SK-N-SH (cell line): ENCODE measurements around the gene OSBPL5. TPM values are rescaled to one million over a fixed set of nuclear protein-coding genes. Genes with fewer than 3 reads are reported as not detected.

ENCODE experiments used
- CTCF ChIA-PET: fragments of 300-600, 350-600 bp; formaldehyde crosslinking; extraction: SDS; loops from one replicate; lab custom pipeline; 2021; lab: Yijun Ruan, JAX
- POLR2A ChIA-PET: fragments of 350-600 bp; sonication (Branson Sonifier 250); formaldehyde crosslinking; extraction: SDS; loops from one replicate; lab custom pipeline; 2020; ENCODE audit warnings: antibody characterized with exemption, inconsistent platforms; lab: Yijun Ruan, JAX
- DNase-seq: peaks from one replicate; pipeline ENCODE4 v3.0.0; 2012
- H2AFZ ChIP-seq: fragments of 200-600 bp; sonication (generic); 2 replicates; pipeline ENCODE4 v1.8.1; 2016; ENCODE audit warnings: antibody characterized with exemption, mild to moderate bottlenecking, low read depth
- H3F3A ChIP-seq: fragments of 200-600 bp; sonication (generic); replicated peaks from 2 replicates; pipeline ENCODE3; 2016; ENCODE audit warnings: antibody characterized with exemption, mild to moderate bottlenecking; ENCODE audit not compliant: insufficient read depth
- H3K27ac ChIP-seq, 2 experiments: fragments of 200-500 bp in 1 of 2; fragments of 200-600 bp in 1 of 2; sonication (Bioruptor generic) in 1 of 2; sonication (generic), shearing (Covaris generic) in 1 of 2; 2 replicates each; pipeline versions ENCODE4 v1.5.1 to v1.6.1; 2014 to 2016; ENCODE audit warnings: low read depth in 2 of 2, inconsistent platforms in 1 of 2, low read length in 1 of 2, mild to moderate bottlenecking in 1 of 2, mixed read lengths in 1 of 2
- H3K27me3 ChIP-seq: fragments of 200-600 bp; sonication (generic), shearing (Covaris generic); 2 replicates; pipeline ENCODE4 v1.6.1; 2016; ENCODE audit warnings: mixed run types; ENCODE audit not compliant: insufficient read depth
- H3K36me3 ChIP-seq, 2 experiments: fragments of 200-500 bp in 1 of 2; fragments of 200-600 bp in 1 of 2; sonication (Bioruptor generic) in 1 of 2; sonication (generic) in 1 of 2; replicated peaks in 1 of 2; 2 replicates each; pipeline versions ENCODE3 to v1.5.1; 2014 to 2016; ENCODE audit warnings: low read length in 1 of 2, mild to moderate bottlenecking in 1 of 2; ENCODE audit not compliant: insufficient read depth in 2 of 2, control insufficient read depth in 1 of 2
- H3K4me1 ChIP-seq, 2 experiments: fragments of 200-500 bp in 1 of 2; fragments of 200-600 bp in 1 of 2; sonication (Bioruptor generic) in 1 of 2; sonication (generic), shearing (Covaris generic) in 1 of 2; 2 replicates each; pipeline versions ENCODE4 v1.5.1 to v1.6.1; 2014 to 2016; ENCODE audit warnings: low read depth in 1 of 2, low read length in 1 of 2, mixed run types in 1 of 2; ENCODE audit not compliant: insufficient read depth in 2 of 2, control insufficient read depth in 1 of 2
- H3K4me2 ChIP-seq: fragments of 200-600 bp; sonication (generic), shearing (Covaris generic); 2 replicates; pipeline ENCODE4 v1.6.1; 2017; ENCODE audit warnings: mixed run types
- H3K4me3 ChIP-seq, 2 experiments: fragments of 200-500 bp in 1 of 2; fragments of 200-600 bp in 1 of 2; sonication (Bioruptor generic) in 1 of 2; sonication (generic), shearing (Covaris generic) in 1 of 2; 2 replicates each; pipeline versions ENCODE4 v1.5.1 to v1.8.1; 2014 to 2016; ENCODE audit warnings: low read depth in 2 of 2, inconsistent platforms in 1 of 2, low read length in 1 of 2, mild to moderate bottlenecking in 1 of 2, mixed read lengths in 1 of 2, moderate library complexity in 1 of 2
- H3K79me2 ChIP-seq: fragments of 200-600 bp; sonication (generic); 2 replicates; pipeline ENCODE4 v1.8.1; 2017; ENCODE audit warnings: mild to moderate bottlenecking; ENCODE audit not compliant: insufficient read depth
- H3K9ac ChIP-seq: fragments of 200-600 bp; sonication (generic); 2 replicates; pipeline ENCODE4 v1.6.1; 2017; ENCODE audit warnings: mixed run types
- H3K9me2 ChIP-seq: fragments of 200-600 bp; sonication (generic); 2 replicates; pipeline ENCODE4 v1.6.1; 2017; ENCODE audit warnings: mixed run types
- H3K9me3 ChIP-seq: fragments of 200-600 bp; sonication (generic); 2 replicates; pipeline ENCODE4 v1.6.1; 2017; ENCODE audit warnings: mixed run types, mild to moderate bottlenecking, moderate library complexity
- H4K20me1 ChIP-seq: fragments of 200-600 bp; sonication (generic); 2 replicates; pipeline ENCODE4 v1.6.1; 2017; ENCODE audit warnings: mild to moderate bottlenecking, mixed run types; ENCODE audit not compliant: insufficient read depth
- CHD2 ChIP-seq: fragments of 150-350 bp; IDR thresholded peaks from 2 replicates; pipeline ENCODE4 v1.6.1; 2018; ENCODE audit warnings: low read length; ENCODE audit not compliant: partially characterized antibody
- ELF1 ChIP-seq: IDR thresholded peaks from 2 replicates; pipeline ENCODE4 v1.4.0; 2012
- FOSL2 ChIP-seq: IDR thresholded peaks from 2 replicates; pipeline ENCODE4 v1.4.0; 2012; ENCODE audit warnings: low read depth, mild to moderate bottlenecking, moderate library complexity, borderline replicate concordance
- FOXM1 ChIP-seq: IDR thresholded peaks from 2 replicates; pipeline ENCODE4 v1.4.0; 2012; ENCODE audit warnings: low read depth, mild to moderate bottlenecking
- GABPA ChIP-seq: IDR thresholded peaks from 2 replicates; pipeline ENCODE4 v1.4.0; 2012; ENCODE audit warnings: low read depth, mild to moderate bottlenecking
- GATA2 ChIP-seq: sonication (generic); formaldehyde crosslinking; IDR thresholded peaks from 2 replicates; pipeline ENCODE4 v1.5.0; 2020; ENCODE audit warnings: mild to moderate bottlenecking, missing genetic modification reagents
- MEF2A ChIP-seq: IDR thresholded peaks from 2 replicates; pipeline ENCODE4 v1.4.0; 2012; ENCODE audit warnings: low read depth, borderline replicate concordance
- NRF1 ChIP-seq: IDR thresholded peaks from 2 replicates; pipeline ENCODE4 v1.6.1; 2012; ENCODE audit warnings: low read depth, mild to moderate bottlenecking, low read length
- POLR2AphosphoS5 ChIP-seq: IDR thresholded peaks from 2 replicates; pipeline ENCODE4 v1.6.1; 2012; ENCODE audit warnings: low read depth, low read length
- RAD21 ChIP-seq: IDR thresholded peaks from 2 replicates; pipeline ENCODE4 v1.6.1; 2012; ENCODE audit warnings: mild to moderate bottlenecking, low read length
- REST ChIP-seq: IDR thresholded peaks from 2 replicates; pipeline ENCODE4 v1.6.1; 2012; ENCODE audit warnings: mild to moderate bottlenecking, low read depth, low read length, moderate library complexity
- RFX5 ChIP-seq: IDR thresholded peaks from 2 replicates; pipeline ENCODE4 v1.6.1; 2012; ENCODE audit warnings: mild to moderate bottlenecking, improper control_type of control experiment, low read length
- TAF1 ChIP-seq: IDR thresholded peaks from 2 replicates; pipeline ENCODE4 v1.6.1; 2012; ENCODE audit warnings: low read depth, mild to moderate bottlenecking, low read length, moderate library complexity, borderline replicate concordance
- TEAD4 ChIP-seq: IDR thresholded peaks from 2 replicates; pipeline ENCODE4 v1.4.0; 2012; ENCODE audit warnings: mild to moderate bottlenecking, borderline replicate concordance; ENCODE audit not compliant: insufficient read depth
- WGBS: methylation state at CpG from one replicate; pipeline ENCODE4 v1.1.6; 2017; ENCODE audit warnings: low lambda C conversion rate; 5-methylcytosine and 5-hydroxymethylcytosine counted together
- polyA plus RNA-seq, 3 experiments: library from polyadenylated mRNA; depleted of rRNA; stranded (reverse); fragments of >200 nt; gene quantifications; 2 replicates each; pipeline ENCODE4 v1.2.3, GENCODE V29; 2012
- TF ChIP-seq, protein P1 (sequence below): IDR thresholded peaks from 2 replicates; pipeline ENCODE4 v1.4.0; 2012; ENCODE audit warnings: low read depth
- TF ChIP-seq, protein P2 (sequence below): IDR thresholded peaks from 2 replicates; pipeline ENCODE4; 2012
- TF ChIP-seq, protein P3 (sequence below): fragments of 150-350 bp; IDR thresholded peaks from 2 replicates; pipeline ENCODE4 v1.6.1; 2017; ENCODE audit warnings: antibody characterized with exemption, low read length, low read depth, borderline replicate concordance
- TF ChIP-seq, protein P4 (sequence below): fragments of 150-350 bp; IDR thresholded peaks from 2 replicates; pipeline ENCODE4 v1.6.1; 2016; ENCODE audit warnings: mild to moderate bottlenecking, low read depth, low read length

OSBPL5 gene
- polyA plus RNA-seq, 1 of the 3 experiments (the other 2 are of a cell fraction), result 10.9 TPM

DNA sequence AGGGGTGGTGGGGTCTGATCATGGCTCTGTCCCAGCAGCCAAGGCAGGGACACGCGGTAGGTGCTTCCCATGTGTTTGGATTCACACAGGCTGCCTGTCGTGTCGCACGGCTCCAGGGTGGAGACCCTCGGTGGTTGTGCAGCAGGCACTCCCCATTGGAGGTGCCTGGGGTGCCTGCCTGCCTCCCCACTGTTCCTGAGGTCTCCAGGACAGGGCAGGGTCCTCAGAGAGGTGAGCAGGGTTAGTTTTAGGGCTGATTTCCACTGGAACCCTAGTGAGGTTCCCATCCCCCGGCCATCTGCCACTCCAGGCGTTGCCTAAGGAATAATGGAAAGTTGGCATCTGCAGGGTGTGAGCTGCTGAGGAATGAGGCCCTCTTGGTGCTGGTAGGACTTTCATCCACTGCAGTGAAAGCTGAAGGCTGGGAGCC is 32.3 kb downstream of the OSBPL5 start:
- TF ChIP-seq GATA2 (CRISPR knock-in tag) (no peak), GABPA (no peak)
- TF ChIP-seq, all 33 proteins: peak for 0
- Histone ChIP-seq H3F3A (no peaks in the 10 kb centered on the region), H3K4me2 (no peak overlapping the region), H3K27ac (no peak overlapping the region), H3K79me2 (no peaks in the 10 kb centered on the region), H3K27me3 (no peaks in the 10 kb centered on the region), H3K9me3 (no peaks in the 10 kb centered on the region), H3K9me2 (no peaks in the 10 kb centered on the region), H3K4me3 (no peak overlapping the region), H4K20me1 (peaks cover 27% of the 10 kb centered on the region), H3K4me1 (peaks cover 0 to 6% of the 10 kb centered on the region in 2 experiments; a peak in 1 of 4 replicates), H3K9ac (no peak overlapping the region), H2AFZ (no peak overlapping the region), H3K36me3 (no peaks in the 10 kb centered on the region)
- CTCF ChIA-PET, result interaction anchor here (1.9 kb wide), 1 partner anchor 42 kb away, joined by 8 read pairs; no protein-coding TSS in a partner anchor
- POLR2A ChIA-PET, result no interaction called here
- DNase-seq, result no peak
- 89% methylated on average over 3 of the region's 8 CpGs for WGBS

- H4K20me1 ChIP-seq, result peaks cover 22% of the 10 kb centered on the region
- no peak overlapping the region for H2AFZ ChIP-seq
- no peak for DNase-seq
- 90% methylated on average over 11 of the region's 11 CpGs for WGBS
- no peaks in the 10 kb centered on the region for H3K9me3 ChIP-seq
- H3K4me3 ChIP-seq, result no peak overlapping the region
- H3K9me2 ChIP-seq, result no peaks in the 10 kb centered on the region
- ChIA-PET CTCF (interaction anchor here (1.9 kb wide), 1 partner anchor 41 kb away, joined by 8 read pairs; no protein-coding TSS in a partner anchor), POLR2A (no interaction called here)
- H3K4me2 ChIP-seq, result no peak overlapping the region
- no peaks in the 10 kb centered on the region for H3K27me3 ChIP-seq
- no peaks in the 10 kb centered on the region for H3K36me3 ChIP-seq
- H3K9ac ChIP-seq, result no peak overlapping the region
- peaks cover 0 to 6% of the 10 kb centered on the region in 2 experiments; a peak in 1 of 4 replicates for H3K4me1 ChIP-seq
- no peaks in the 10 kb centered on the region for H3F3A ChIP-seq
- H3K27ac ChIP-seq, result no peak overlapping the region
- no peaks in the 10 kb centered on the region for H3K79me2 ChIP-seq
- TF ChIP-seq, protein P1, sequence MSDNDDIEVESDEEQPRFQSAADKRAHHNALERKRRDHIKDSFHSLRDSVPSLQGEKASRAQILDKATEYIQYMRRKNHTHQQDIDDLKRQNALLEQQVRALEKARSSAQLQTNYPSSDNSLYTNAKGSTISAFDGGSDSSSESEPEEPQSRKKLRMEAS, result no peak
- TF ChIP-seq POLR2AphosphoS5, result no peak
- no peak for TF ChIP-seq TEAD4
- no peak for TF ChIP-seq RAD21
- no peak for TF ChIP-seq TAF1
- no peak for TF ChIP-seq NRF1
- TF ChIP-seq, protein P2, sequence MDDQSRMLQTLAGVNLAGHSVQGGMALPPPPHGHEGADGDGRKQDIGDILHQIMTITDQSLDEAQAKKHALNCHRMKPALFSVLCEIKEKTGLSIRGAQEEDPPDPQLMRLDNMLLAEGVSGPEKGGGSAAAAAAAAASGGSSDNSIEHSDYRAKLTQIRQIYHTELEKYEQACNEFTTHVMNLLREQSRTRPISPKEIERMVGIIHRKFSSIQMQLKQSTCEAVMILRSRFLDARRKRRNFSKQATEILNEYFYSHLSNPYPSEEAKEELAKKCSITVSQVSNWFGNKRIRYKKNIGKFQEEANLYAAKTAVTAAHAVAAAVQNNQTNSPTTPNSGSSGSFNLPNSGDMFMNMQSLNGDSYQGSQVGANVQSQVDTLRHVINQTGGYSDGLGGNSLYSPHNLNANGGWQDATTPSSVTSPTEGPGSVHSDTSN, result no peak
- no peak for TF ChIP-seq FOXM1
- TF ChIP-seq RFX5, result no peak
- TF ChIP-seq, protein P3, sequence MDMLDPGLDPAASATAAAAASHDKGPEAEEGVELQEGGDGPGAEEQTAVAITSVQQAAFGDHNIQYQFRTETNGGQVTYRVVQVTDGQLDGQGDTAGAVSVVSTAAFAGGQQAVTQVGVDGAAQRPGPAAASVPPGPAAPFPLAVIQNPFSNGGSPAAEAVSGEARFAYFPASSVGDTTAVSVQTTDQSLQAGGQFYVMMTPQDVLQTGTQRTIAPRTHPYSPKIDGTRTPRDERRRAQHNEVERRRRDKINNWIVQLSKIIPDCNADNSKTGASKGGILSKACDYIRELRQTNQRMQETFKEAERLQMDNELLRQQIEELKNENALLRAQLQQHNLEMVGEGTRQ, result no peak
- no peak for TF ChIP-seq REST
- no peak for TF ChIP-seq GABPA
- TF ChIP-seq MEF2A, result no peak
- TF ChIP-seq, protein P4, sequence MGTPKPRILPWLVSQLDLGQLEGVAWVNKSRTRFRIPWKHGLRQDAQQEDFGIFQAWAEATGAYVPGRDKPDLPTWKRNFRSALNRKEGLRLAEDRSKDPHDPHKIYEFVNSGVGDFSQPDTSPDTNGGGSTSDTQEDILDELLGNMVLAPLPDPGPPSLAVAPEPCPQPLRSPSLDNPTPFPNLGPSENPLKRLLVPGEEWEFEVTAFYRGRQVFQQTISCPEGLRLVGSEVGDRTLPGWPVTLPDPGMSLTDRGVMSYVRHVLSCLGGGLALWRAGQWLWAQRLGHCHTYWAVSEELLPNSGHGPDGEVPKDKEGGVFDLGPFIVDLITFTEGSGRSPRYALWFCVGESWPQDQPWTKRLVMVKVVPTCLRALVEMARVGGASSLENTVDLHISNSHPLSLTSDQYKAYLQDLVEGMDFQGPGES, result no peak
- TF ChIP-seq ELF1, result no peak
- no peak for TF ChIP-seq CHD2
- TF ChIP-seq FOSL2, result no peak
Measured at GRCh38 chr11:3132271-3132781, 32.8 kb downstream of the OSBPL5 start.
